K562 (cell line): Measurements from ENCODE around the gene ZC3H7B.

Experiments
- FOXP4 ChIP-seq: sonication (generic); formaldehyde crosslinking; IDR thresholded peaks from 2 replicates; pipeline ENCODE4 v1.8.0; 2022; ENCODE audit warnings: mild to moderate bottlenecking, missing genetic modification reagents, borderline replicate concordance
- HLTF ChIP-seq: fragments of 450-650 bp; IDR thresholded peaks from 2 replicates; pipeline ENCODE4 v1.6.1; 2016
- NEUROD1 ChIP-seq: fragments of 150-350 bp; IDR thresholded peaks from 2 replicates; pipeline ENCODE4 v1.6.1; 2014; ENCODE audit warnings: borderline replicate concordance, low read length, low read depth; ENCODE audit not compliant: partially characterized antibody
- PHF21A ChIP-seq: fragments of 450-650 bp; IDR thresholded peaks from 2 replicates; pipeline ENCODE4 v1.6.1; 2017; ENCODE audit warnings: low read depth, borderline replicate concordance
- PRPF4 ChIP-seq: fragments of 200-400 bp; formaldehyde crosslinking; IDR thresholded peaks from one replicate; pipeline ENCODE4 v1.6.1; 2017; ENCODE audit warnings: low read length, low read depth, mild to moderate bottlenecking; ENCODE audit not compliant: insufficient read depth, poor library complexity, severe bottlenecking
- RBBP5 ChIP-seq: fragments of 200-600 bp; sonication (generic); IDR thresholded peaks from 2 replicates; pipeline ENCODE4 v1.6.1; 2012; ENCODE audit warnings: borderline replicate concordance, mild to moderate bottlenecking, low read length, control low read depth, inconsistent platforms; ENCODE audit not compliant: insufficient read depth, poor library complexity, severe bottlenecking
- TAF1 ChIP-seq: IDR thresholded peaks from 2 replicates; pipeline ENCODE4 v1.6.1; 2011; ENCODE audit warnings: mild to moderate bottlenecking, low read length, moderate library complexity; ENCODE audit not compliant: insufficient read depth, control insufficient read depth, severe bottlenecking; ENCODE audit errors: extremely low read depth
- U2AF2 ChIP-seq: fragments of 200-400 bp; formaldehyde crosslinking; optimal IDR thresholded peaks from 2 replicates; pipeline ENCODE3; 2017; ENCODE audit warnings: low read depth, mild to moderate bottlenecking, low read length

GRCh38 chr22:41296826-41297667 is 4.3 kb upstream of the ZC3H7B start:
- TF ChIP-seq U2AF2 (no peak), FOXP4 (CRISPR knock-in tag) (no peak), HLTF (no peak), PHF21A (no peak), RBBP5 (no peak), NEUROD1 (no peak), PRPF4 (no peak), TAF1 (no peak)
